GM18873 (cell line): ENCODE results near the gene FAM185A.
A peak's percentile ranks its signal among the peaks of the same experiment; 100 is the strongest.
"Not testable (repeated sequence)": the region's sequence is repeated elsewhere in the genome, so short reads cannot be mapped to it uniquely, and the experiment has no call there.

ENCODE experiments used
- ATAC-seq: cut with Tn5 transposase; IDR thresholded peaks from one replicate; pipeline ENCODE4 v1.9.1; 2021; ENCODE audit warnings: mild to moderate bottlenecking, moderate library complexity, moderate number of reproducible peaks; ENCODE audit not compliant: unreplicated experiment, low FRiP score

The FAM185A gene

GRCh38 chr7:102828286-102828685 lies 79.5 kb downstream of the FAM185A start:
- ATAC-seq = no peak

GRCh38 chr7:102829075-102829474 lies 80.3 kb downstream of the FAM185A start:
- no peak for ATAC-seq

- no peak for ATAC-seq
These were observed 81.4 kb downstream of the FAM185A start for GRCh38 chr7:102830197-102830596.

GRCh38 chr7:102832674-102833073 lies 83.9 kb downstream of the FAM185A start:
- ATAC-seq = no peak

DNA sequence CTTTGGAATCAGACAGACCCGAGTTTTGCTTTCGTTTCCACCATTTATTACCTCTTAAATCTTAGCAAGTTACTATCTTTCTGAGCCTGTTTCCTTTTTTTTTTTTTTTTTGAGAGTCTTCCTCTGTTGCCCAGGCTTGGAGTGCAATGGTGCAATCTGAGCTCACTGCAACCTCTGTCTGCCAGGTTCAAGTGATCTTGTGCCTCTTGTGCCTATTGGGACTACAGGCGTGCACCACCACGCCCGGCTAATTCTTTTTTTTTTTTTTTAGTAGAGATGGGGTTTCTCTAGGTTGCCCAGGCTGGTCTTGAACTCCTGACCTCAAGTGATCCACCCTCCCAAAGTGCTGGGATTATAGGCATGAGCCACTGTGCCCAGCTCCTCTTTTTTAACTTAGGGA lies 84.5 kb downstream of the FAM185A start:
- ATAC-seq = no peak

DNA sequence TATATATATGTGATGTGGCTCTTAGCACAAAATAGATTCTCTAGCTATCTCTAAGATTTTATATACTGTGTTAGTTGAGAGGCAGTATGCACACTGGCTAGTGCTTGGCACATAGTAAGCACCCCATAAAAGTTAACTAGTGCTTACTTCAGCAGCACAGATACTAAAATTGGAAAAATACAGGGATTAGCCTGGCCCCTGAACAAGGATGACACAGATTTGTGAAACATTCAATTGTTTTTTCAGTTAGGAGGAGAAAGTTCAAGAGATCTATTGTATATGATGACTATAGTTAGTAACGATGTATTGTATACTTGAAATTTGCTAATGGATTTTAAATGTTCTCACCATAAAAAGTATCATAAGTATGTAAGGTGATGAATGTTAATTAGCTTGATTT lies 85.7 kb downstream of the FAM185A start:
- no peak for ATAC-seq

DNA sequence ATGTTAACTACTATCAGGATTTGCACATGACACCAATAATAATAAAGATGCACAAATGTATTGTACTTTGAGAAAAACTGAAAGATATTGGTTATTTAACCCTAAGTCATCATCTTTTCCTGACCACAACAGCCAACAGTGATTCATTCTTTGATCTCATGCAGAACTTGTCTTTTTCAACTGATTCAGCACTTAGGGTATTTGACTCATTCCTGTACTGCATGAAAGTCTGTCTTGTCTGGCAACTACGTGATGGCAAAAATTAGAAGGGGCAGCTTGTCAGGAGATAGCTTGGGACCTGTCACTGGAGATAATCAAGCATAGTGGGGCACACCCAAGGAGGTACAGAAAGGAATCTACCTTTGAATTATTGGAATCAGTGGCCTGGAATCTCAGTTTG lies 86.2 kb downstream of the FAM185A start:
- ATAC-seq = peak; percentile 90

GRCh38 chr7:102836191-102836919 lies 87.6 kb downstream of the FAM185A start:
- ATAC-seq = no peak

DNA sequence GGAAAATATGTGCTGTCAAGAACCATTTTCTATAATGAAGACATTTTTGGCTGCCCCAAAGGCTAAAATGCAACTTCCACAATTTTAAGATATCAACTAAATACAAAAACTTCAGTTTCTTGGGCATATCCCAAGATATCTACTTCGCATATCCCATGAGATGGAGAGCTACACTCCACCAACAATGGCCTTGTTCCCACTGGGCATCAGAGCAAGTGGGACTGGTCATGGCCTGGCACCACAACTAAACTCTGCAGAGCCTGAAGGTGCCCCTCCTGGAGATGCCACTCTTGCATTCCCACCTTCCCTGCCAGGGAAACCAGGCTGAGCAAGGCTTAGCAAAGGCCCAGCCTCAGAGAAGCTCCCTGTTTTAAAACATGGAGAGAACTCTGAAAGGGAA lies 88.2 kb downstream of the FAM185A start:
- no peak for ATAC-seq

- no peak for ATAC-seq
These were observed 89.0 kb downstream of the FAM185A start for GRCh38 chr7:102837802-102838201.

- ATAC-seq = not testable (repeated sequence)
These were observed 89.8 kb downstream of the FAM185A start for GRCh38 chr7:102838572-102839101.

DNA sequence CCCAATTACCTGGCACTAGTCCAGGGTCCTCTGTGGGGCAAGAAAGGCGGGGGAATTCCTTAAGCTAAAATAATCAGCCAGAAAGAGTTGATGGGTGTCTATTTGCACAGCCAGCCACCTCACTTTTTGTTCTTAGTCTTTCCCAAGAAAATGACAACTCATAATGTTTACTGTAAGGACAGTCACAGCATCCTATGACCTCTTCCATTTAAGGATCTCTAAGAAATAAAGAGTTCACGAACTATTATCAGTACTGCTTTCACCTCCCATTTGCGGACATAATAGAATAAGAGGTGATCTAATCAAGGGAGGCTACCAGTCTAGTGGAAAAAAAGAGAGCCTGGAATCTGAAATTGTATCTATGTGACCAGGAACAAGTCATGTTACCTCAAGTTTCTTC lies 91.6 kb downstream of the FAM185A start:
- ATAC-seq = no peak

DNA sequence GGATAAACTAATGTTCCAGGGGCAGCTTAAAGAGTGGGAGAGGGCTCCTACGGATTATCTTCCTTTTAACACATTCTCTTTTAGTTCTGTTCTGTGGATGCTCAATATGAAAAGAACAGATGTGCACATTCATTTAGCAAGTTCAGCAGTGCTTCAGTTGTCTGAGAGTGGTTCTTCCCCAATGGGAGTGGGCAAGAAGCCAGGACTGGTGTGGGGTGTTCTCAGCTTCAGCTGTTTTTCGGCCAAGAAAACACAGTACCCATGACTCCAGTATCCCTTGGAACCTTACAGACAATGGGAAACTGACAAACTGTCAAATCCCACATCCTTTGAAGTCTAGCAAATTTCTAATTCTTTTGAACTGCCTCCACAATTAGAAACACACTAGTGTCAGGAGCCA lies 92.5 kb downstream of the FAM185A start:
- no peak for ATAC-seq

DNA sequence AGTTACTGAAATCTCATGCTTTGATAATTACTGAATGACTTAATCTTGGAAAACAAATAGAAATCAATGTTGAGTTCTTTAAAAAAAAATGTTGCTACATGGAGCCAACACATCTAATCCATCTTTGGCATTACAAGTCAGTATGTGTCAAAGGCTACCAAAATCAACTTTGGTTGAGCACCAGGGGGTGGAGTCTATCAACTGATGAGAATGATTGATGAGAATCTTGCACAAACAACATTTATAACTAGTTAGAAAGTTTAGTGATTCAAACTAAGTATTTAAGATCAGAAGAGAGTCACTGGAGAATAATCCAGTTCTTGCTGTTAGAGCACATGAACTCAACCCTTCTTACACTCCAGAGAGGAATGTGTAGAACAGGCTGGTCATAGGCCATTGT lies 93.5 kb downstream of the FAM185A start:
- ATAC-seq = no peak

DNA sequence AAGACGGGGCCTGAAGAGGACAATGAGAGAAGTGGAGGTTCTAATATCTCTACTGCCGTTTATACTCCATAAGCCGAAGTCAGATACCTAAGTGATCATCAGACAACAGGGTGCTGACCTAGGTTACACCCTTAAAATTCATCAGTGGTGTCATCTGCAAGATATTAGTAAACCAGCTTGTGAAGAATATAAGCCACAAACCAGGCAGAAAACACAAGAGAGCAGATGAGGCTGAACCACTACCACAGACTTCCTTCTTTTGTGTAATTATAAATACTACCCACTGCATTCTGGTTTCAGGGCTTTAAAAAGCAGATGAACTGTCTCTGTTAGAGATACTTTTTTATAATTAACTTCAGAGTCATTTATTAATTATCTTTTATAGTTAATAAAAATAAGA lies 95.1 kb downstream of the FAM185A start:
- ATAC-seq = peak; percentile 86

GRCh38 chr7:102845346-102845745 lies 96.5 kb downstream of the FAM185A start:
- no peak for ATAC-seq

GRCh38 chr7:102849079-102849478 lies 100.3 kb downstream of the FAM185A start:
- no peak for ATAC-seq

GRCh38 chr7:102849538-102849937 lies 100.7 kb downstream of the FAM185A start:
- no peak for ATAC-seq

- no peak for ATAC-seq
These were observed 107.2 kb downstream of the FAM185A start for GRCh38 chr7:102856036-102856435.
